DOHH2 (cell line): Measurements from ENCODE around the gene EML4.
"Not testable (repeated sequence)": the region's sequence is repeated elsewhere in the genome, so short reads cannot be mapped to it uniquely, and the experiment has no call there.

Experiments used
- H3F3A ChIP-seq: fragments of 200-600 bp; sonication (generic), shearing (Covaris generic); 2 replicates; pipeline ENCODE4 v1.6.0; 2016; ENCODE audit warnings: antibody characterized with exemption, mild to moderate bottlenecking; ENCODE audit not compliant: control insufficient read depth, insufficient read depth
- H3K27ac ChIP-seq: fragments of 200-600 bp; sonication (generic); 2 replicates; pipeline ENCODE4 v1.5.1; 2014; ENCODE audit warnings: low read depth, mild to moderate bottlenecking, low read length, moderate library complexity
- H3K27me3 ChIP-seq: fragments of 200-600 bp; sonication (generic); 2 replicates; pipeline ENCODE4 v1.6.1; 2014; ENCODE audit warnings: mild to moderate bottlenecking, low read length, mixed read lengths; ENCODE audit not compliant: control insufficient read depth
- H3K36me3 ChIP-seq: fragments of 200-600 bp; sonication (generic); 2 replicates; pipeline ENCODE4 v1.6.1; 2014; ENCODE audit warnings: mild to moderate bottlenecking, low read length, moderate library complexity, mixed read lengths; ENCODE audit not compliant: control insufficient read depth
- H3K4me1 ChIP-seq: fragments of 200-600 bp; sonication (generic); 2 replicates; pipeline ENCODE4 v1.6.1; 2014; ENCODE audit warnings: mild to moderate bottlenecking, low read length, mixed read lengths; ENCODE audit not compliant: control insufficient read depth
- H3K4me2 ChIP-seq: fragments of 200-600 bp; sonication (generic); 2 replicates; pipeline ENCODE4 v1.6.0; 2014; ENCODE audit warnings: mild to moderate bottlenecking, low read length, moderate library complexity
- H3K4me3 ChIP-seq: fragments of 200-600 bp; sonication (generic); 2 replicates; pipeline ENCODE4 v1.5.1; 2014; ENCODE audit warnings: mild to moderate bottlenecking, low read length, mixed read lengths
- H3K79me2 ChIP-seq: fragments of 200-600 bp; sonication (generic); 2 replicates; pipeline ENCODE4 v1.6.1; 2014; ENCODE audit warnings: mild to moderate bottlenecking, low read length, mixed read lengths; ENCODE audit not compliant: control insufficient read depth
- H3K9me2 ChIP-seq: fragments of 200-600 bp; sonication (generic); replicated peaks from 2 replicates; pipeline ENCODE4 v1.6.1; 2014; ENCODE audit warnings: mild to moderate bottlenecking, low read length, mixed read lengths; ENCODE audit not compliant: control insufficient read depth
- H3K9me3 ChIP-seq: fragments of 200-600 bp; sonication (generic); 2 replicates; pipeline ENCODE4 v1.6.1; 2014; ENCODE audit warnings: antibody characterized with exemption, low read length, mixed read lengths; ENCODE audit not compliant: control insufficient read depth, insufficient read depth
- H4K20me1 ChIP-seq: fragments of 200-600 bp; sonication (generic); 2 replicates; pipeline ENCODE4 v1.6.0; 2014; ENCODE audit warnings: low read depth, mild to moderate bottlenecking, antibody characterized with exemption, low read length, moderate library complexity; ENCODE audit not compliant: control insufficient read depth, insufficient read depth
- CTCF ChIP-seq: fragments of 200-600 bp; sonication (generic); IDR thresholded peaks from one replicate; pipeline ENCODE4 v1.5.1; 2014; ENCODE audit warnings: antibody characterized with exemption, mild to moderate bottlenecking, low read depth, low read length; ENCODE audit not compliant: poor library complexity, severe bottlenecking
- EZH2phosphoT487 ChIP-seq: fragments of 200-600 bp; sonication (generic); IDR thresholded peaks from 2 replicates; pipeline ENCODE4 v1.6.1; 2017; ENCODE audit warnings: borderline replicate concordance, mild to moderate bottlenecking, antibody characterized with exemption, low read length, moderate library complexity, mixed read lengths

The EML4 gene

GRCh38 chr2:42125841-42126594 lies 43.1 kb upstream of the EML4 start:
- no peak for TF ChIP-seq CTCF
- no peak for TF ChIP-seq EZH2phosphoT487
- peaks cover 44% of the 10 kb centered on the region for H3K4me1 ChIP-seq
- H3K4me2 ChIP-seq = no peak overlapping the region

GRCh38 chr2:42126873-42127272 lies 42.3 kb upstream of the EML4 start:
- peaks cover 10% of the 10 kb centered on the region; the same call in 1 of the 2 replicates for H4K20me1 ChIP-seq
- H3K27ac ChIP-seq, H3K36me3 ChIP-seq, H3K4me3 ChIP-seq, H3K79me2 ChIP-seq, H3K9me2 ChIP-seq, H3K9me3 ChIP-seq: not testable (repeated sequence)
- H3K4me1 ChIP-seq = peaks cover 44% of the 10 kb centered on the region
- H3K27me3 ChIP-seq = peaks cover 38% of the 10 kb centered on the region
- peak overlapping the region; percentile 56 for H3K4me2 ChIP-seq
- peaks cover 16% of the 10 kb centered on the region for H3F3A ChIP-seq

More at GRCh38 chr2:42125841-42126594, 43.1 kb upstream of the EML4 start:
- Histone ChIP-seq H3K27me3 (peaks cover 40% of the 10 kb centered on the region), H3F3A (peaks cover 16% of the 10 kb centered on the region), H3K9me3 (no peaks in the 10 kb centered on the region), H3K79me2 (no peaks in the 10 kb centered on the region), H3K36me3 (no peaks in the 10 kb centered on the region), H3K4me3 (no peak overlapping the region), H3K9me2 (no peaks in the 10 kb centered on the region), H4K20me1 (peaks cover 10% of the 10 kb centered on the region; the same call in 1 of the 2 replicates), H3K27ac (no peak overlapping the region)

- H3K4me3 ChIP-seq = no peak overlapping the region
- H3K27ac ChIP-seq = no peak overlapping the region
- TF ChIP-seq CTCF (no peak), EZH2phosphoT487 (no peak)
- peaks cover 51% of the 10 kb centered on the region for H3K4me1 ChIP-seq
- H3K79me2 ChIP-seq = no peaks in the 10 kb centered on the region
- H3K9me3 ChIP-seq = no peaks in the 10 kb centered on the region
- H3K27me3 ChIP-seq = peaks cover 47% of the 10 kb centered on the region
- peaks cover 14% of the 10 kb centered on the region; the same call in 1 of the 2 replicates for H4K20me1 ChIP-seq
- no peaks in the 10 kb centered on the region for H3K36me3 ChIP-seq
- peaks cover 16% of the 10 kb centered on the region for H3F3A ChIP-seq
- H3K4me2 ChIP-seq = peak overlapping the region; percentile 56
- H3K9me2 ChIP-seq = no peaks in the 10 kb centered on the region
Observed at GRCh38 chr2:42127425-42128424, 41.4 kb upstream of the EML4 start.
